A549 (cell line): ENCODE measurements around the gene SMARCD1. TPM values are rescaled to one million over a fixed set of nuclear protein-coding genes. Genes with fewer than 3 reads are reported as not detected.

ENCODE experiments used
- ATAC-seq, 2 experiments: fragments of 200-7000 bp in 1 of 2; fragments of >200 bp in 1 of 2; cut with Nextera tagmentation in 1 of 2; cut with Tn5 transposase in 1 of 2; 3 replicates each; pipeline versions ENCODE4 v1.8.0 to v1.9.1; 2018 to 2020; ENCODE audit warnings: mild to moderate bottlenecking in 1 of 2, moderate library complexity in 1 of 2
- CTCF ChIA-PET: fragments of 300-600 bp; sonication (Branson Sonifier 250); formaldehyde crosslinking; extraction: SDS; loops from one replicate; lab custom pipeline; 2021; ENCODE audit warnings: antibody characterized with exemption, inconsistent platforms; lab: Yijun Ruan, JAX
- POLR2A ChIA-PET: fragments of 350-600 bp; formaldehyde crosslinking; extraction: SDS; loops from one replicate; lab custom pipeline; 2021; ENCODE audit warnings: antibody characterized with exemption, inconsistent platforms; lab: Yijun Ruan, JAX
- DNase-seq, 2 experiments: peaks; one replicate each; pipeline versions ENCODE4 v3.0.0 to v3.0.0-alpha.2; 2011 to 2016; ENCODE audit warnings: low read depth in 1 of 2, low spot score in 1 of 2
- FAIRE-seq: peaks from 2 replicates; lab custom pipeline; 2011; peaks lifted over from hg19 to GRCh38; lab: Jason Lieb, UNC
- H3K27ac ChIP-seq, 2 experiments: fragments of >200 bp; sonication (Bioruptor Twin); formaldehyde crosslinking; 3 replicates each; pipeline ENCODE4 v1.5.1; 2016 to 2017
- H3K4me1 ChIP-seq: fragments of >200 bp; sonication (Bioruptor Twin); formaldehyde crosslinking; 3 replicates; pipeline ENCODE4 v1.6.1; 2016
- H3K4me2 ChIP-seq: fragments of >200 bp; sonication (Bioruptor Twin); formaldehyde crosslinking; 3 replicates; pipeline ENCODE4 v1.6.1; 2016
- H3K4me3 ChIP-seq: fragments of >200 bp; sonication (Bioruptor Twin); formaldehyde crosslinking; 3 replicates; pipeline ENCODE4 v1.5.1; 2016
- H3K9me3 ChIP-seq: fragments of >200 bp; sonication (Bioruptor Twin); formaldehyde crosslinking; 3 replicates; pipeline ENCODE4 v1.6.1; 2016
- ATOH8 ChIP-seq: fragments of 250-450 bp; sonication (Bioruptor Pico); IDR thresholded peaks from 2 replicates; pipeline ENCODE4 v1.5.0; 2020; ENCODE audit warnings: low read depth, mild to moderate bottlenecking, moderate library complexity
- BHLHE40 ChIP-seq: IDR thresholded peaks from 2 replicates; pipeline ENCODE4 v1.6.1; 2012; ENCODE audit warnings: low read depth, low read length, inconsistent platforms
- CHD2 ChIP-seq: fragments of 150-350 bp; IDR thresholded peaks from 2 replicates; pipeline ENCODE4 v1.6.1; 2014; ENCODE audit warnings: low read length; ENCODE audit not compliant: partially characterized antibody
- CHD4 ChIP-seq: fragments of 200-600 bp; sonication (generic); IDR thresholded peaks from 2 replicates; pipeline ENCODE4 v1.6.1; 2016; ENCODE audit warnings: antibody characterized with exemption, mild to moderate bottlenecking, borderline replicate concordance
- EHF ChIP-seq: fragments of 250-450 bp; sonication (Bioruptor Pico); IDR thresholded peaks from 2 replicates; pipeline ENCODE4 v1.5.0; 2020; ENCODE audit warnings: mild to moderate bottlenecking
- EHMT2 ChIP-seq: fragments of 200-600 bp; sonication (generic); IDR thresholded peaks from 2 replicates; pipeline ENCODE4 v1.6.1; 2016; ENCODE audit warnings: antibody characterized with exemption, low read depth, mild to moderate bottlenecking, moderate library complexity
- ESRRA ChIP-seq: fragments of 150-350 bp; IDR thresholded peaks from 2 replicates; pipeline ENCODE4 v1.6.1; 2014; ENCODE audit warnings: mild to moderate bottlenecking, low read length, borderline replicate concordance
- HDAC2 ChIP-seq: fragments of 200-600 bp; sonication (generic); IDR thresholded peaks from 2 replicates; pipeline ENCODE4 v1.6.1; 2016
- JUNB ChIP-seq: fragments of >200 bp; sonication (Bioruptor Twin); formaldehyde crosslinking; IDR thresholded peaks from 2 replicates; pipeline ENCODE4 v1.6.1; 2016
- KDM1A ChIP-seq: fragments of 200-600 bp; sonication (generic); IDR thresholded peaks from 2 replicates; pipeline ENCODE4 v1.6.1; 2016; ENCODE audit warnings: low read depth, mild to moderate bottlenecking
- MAZ ChIP-seq: fragments of 150-350 bp; IDR thresholded peaks from 2 replicates; pipeline ENCODE4 v1.6.1; 2014; ENCODE audit warnings: antibody characterized with exemption, low read depth, low read length, borderline replicate concordance
- MYC ChIP-seq: IDR thresholded peaks from 2 replicates; pipeline ENCODE4 v1.6.1; 2012; ENCODE audit warnings: mild to moderate bottlenecking, inconsistent platforms, low read length, improper control_type of control experiment, borderline replicate concordance
- NFE2L2 ChIP-seq: fragments of 150-350 bp; conservative IDR thresholded peaks from 2 replicates; pipeline ENCODE4 v1.6.1; 2014; ENCODE audit warnings: low read length
- NPAS2 ChIP-seq: fragments of 250-450 bp; sonication (Bioruptor Pico); IDR thresholded peaks from 2 replicates; pipeline ENCODE4 v1.8.0; 2022; ENCODE audit warnings: mild to moderate bottlenecking, moderate library complexity, borderline replicate concordance
- PHF8 ChIP-seq: fragments of 200-600 bp; sonication (generic); IDR thresholded peaks from 2 replicates; pipeline ENCODE4 v1.6.1; 2016; ENCODE audit warnings: low read depth, mild to moderate bottlenecking, antibody characterized with exemption, moderate library complexity, borderline replicate concordance
- POLR2A ChIP-seq: IDR thresholded peaks from 2 replicates; pipeline ENCODE4 v1.6.1; 2012; ENCODE audit warnings: mild to moderate bottlenecking, low read length
- RARB ChIP-seq: fragments of 250-450 bp; sonication (Bioruptor Pico); IDR thresholded peaks from 2 replicates; pipeline ENCODE4 v1.8.0; 2021; ENCODE audit warnings: mild to moderate bottlenecking, moderate library complexity
- REST ChIP-seq: fragments of 200-600 bp; sonication (generic); IDR thresholded peaks from 2 replicates; pipeline ENCODE4 v1.6.1; 2016; ENCODE audit warnings: antibody characterized with exemption, mild to moderate bottlenecking, moderate library complexity
- SMC3 ChIP-seq: fragments of >200 bp; sonication (Bioruptor Twin); formaldehyde crosslinking; IDR thresholded peaks from 3 replicates; pipeline ENCODE4 v1.6.1; 2018; ENCODE audit warnings: inconsistent platforms
- SREBF2 ChIP-seq: fragments of 450-650 bp; IDR thresholded peaks from 2 replicates; pipeline ENCODE4 v1.6.1; 2014; ENCODE audit warnings: mild to moderate bottlenecking, moderate library complexity
- TP53 ChIP-seq: fragments of 250-450 bp; sonication (Bioruptor Pico); IDR thresholded peaks from 2 replicates; pipeline ENCODE4 v1.5.0; 2021; ENCODE audit warnings: mild to moderate bottlenecking, moderate library complexity
- ZC3H11A ChIP-seq: fragments of 450-650 bp; IDR thresholded peaks from 2 replicates; pipeline ENCODE4 v1.6.1; 2014; ENCODE audit warnings: antibody characterized with exemption, mild to moderate bottlenecking
- ZSCAN20 ChIP-seq: fragments of 250-450 bp; sonication (Bioruptor Pico); IDR thresholded peaks from 2 replicates; pipeline ENCODE4 v1.8.0; 2022; ENCODE audit warnings: mild to moderate bottlenecking, moderate library complexity
- WGBS: methylation state at CpG from one replicate; pipeline ENCODE4 v1.1.6; 2017; ENCODE audit errors: missing lambda C conversion rate; 5-methylcytosine and 5-hydroxymethylcytosine counted together
- polyA plus RNA-seq, 4 experiments: library from polyadenylated mRNA; depleted of rRNA in 3 of 4; stranded (reverse); fragments of >200 nt; fragmentation: RNase III in 1 of 4; extraction: RNeasy Plus Mini Kit Qiagen cat#74134 plus additional on column Dnase treatment in 1 of 4; gene quantifications; 2 replicates in 3 of 4; 3 replicates in 1 of 4; pipeline ENCODE4 v1.2.3, GENCODE V29; 2011 to 2017
- TF ChIP-seq, protein P1 (sequence below): IDR thresholded peaks from 2 replicates; pipeline ENCODE4 v1.6.1; 2012; ENCODE audit warnings: low read depth, borderline replicate concordance
- TF ChIP-seq, protein P2 (sequence below): fragments of 150-350 bp; IDR thresholded peaks from 2 replicates; pipeline ENCODE4 v1.6.1; 2014; ENCODE audit warnings: low read depth, mild to moderate bottlenecking, low read length

SMARCD1 gene
- polyA plus RNA-seq, 2 of the 4 experiments (the other 2 are of a cell fraction): 62.5 to 80.7 TPM

GRCh38 chr12:50119387-50119786 lies 34.2 kb downstream of the SMARCD1 start (continued):
- TF ChIP-seq NPAS2 (CRISPR knock-in tag): no peak

GRCh38 chr12:50120521-50120920 lies 35.4 kb downstream of the SMARCD1 start:
- ATAC-seq (no peak), FAIRE-seq (no peak), DNase-seq (no peak)
- ChIA-PET CTCF (interaction anchor here (1.0 to 13.4 kb wide), 4 partner anchors 8 to 154 kb away, joined by 3 to 128 read pairs (median 4); partner anchors contain the start of genes CERS5 and COX14), POLR2A (interaction anchor here (0.9 to 1.9 kb wide), 2 partner anchors 9 to 36 kb away, joined by 3 to 10 read pairs; partner anchors contain the start of genes COX14 and SMARCD1)
- no peak overlapping the region for H3K4me2 ChIP-seq
- WGBS: 85% methylated on average over 3 of the region's 3 CpGs
- H3K9me3 ChIP-seq: no peaks in the 10 kb centered on the region
- no peak overlapping the region for H3K4me3 ChIP-seq
- no peak overlapping the region for H3K27ac ChIP-seq
- H3K4me1 ChIP-seq: no peaks in the 10 kb centered on the region
- TF ChIP-seq TP53 (no peak), SMC3 (no peak), POLR2A (no peak), EHMT2 (no peak), REST (no peak), BHLHE40 (no peak), EHF (CRISPR knock-in tag) (no peak), ZSCAN20 (CRISPR knock-in tag) (no peak), ATOH8 (CRISPR knock-in tag) (no peak), CHD2 (no peak), PHF8 (no peak), JUNB (no peak)
- TF ChIP-seq, protein P1, sequence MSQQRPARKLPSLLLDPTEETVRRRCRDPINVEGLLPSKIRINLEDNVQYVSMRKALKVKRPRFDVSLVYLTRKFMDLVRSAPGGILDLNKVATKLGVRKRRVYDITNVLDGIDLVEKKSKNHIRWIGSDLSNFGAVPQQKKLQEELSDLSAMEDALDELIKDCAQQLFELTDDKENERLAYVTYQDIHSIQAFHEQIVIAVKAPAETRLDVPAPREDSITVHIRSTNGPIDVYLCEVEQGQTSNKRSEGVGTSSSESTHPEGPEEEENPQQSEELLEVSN: no peak

- ATAC-seq (no peak), FAIRE-seq (no peak)
- H3K9me3 ChIP-seq: no peaks in the 10 kb centered on the region
- H3K4me1 ChIP-seq: no peaks in the 10 kb centered on the region
- H3K4me3 ChIP-seq: no peak overlapping the region
- WGBS: 96% methylated on average over 3 of the region's 3 CpGs
- ChIA-PET POLR2A (interaction anchor here (0.9 to 1.9 kb wide), 2 partner anchors 9 to 36 kb away, joined by 3 to 10 read pairs; partner anchors contain the start of genes COX14 and SMARCD1), CTCF (interaction anchor here (1.0 to 13.4 kb wide), 4 partner anchors 9 to 154 kb away, joined by 3 to 128 read pairs (median 4); partner anchors contain the start of genes CERS5 and COX14)
- H3K27ac ChIP-seq: no peak overlapping the region
- TF ChIP-seq NFE2L2: no peak
- TF ChIP-seq SREBF2: no peak
- TF ChIP-seq JUNB: no peak
- TF ChIP-seq HDAC2: no peak
- no peak for TF ChIP-seq MYC
- no peak for TF ChIP-seq ZC3H11A
- no peak for TF ChIP-seq BHLHE40
- no peak for TF ChIP-seq PHF8
- TF ChIP-seq EHF (CRISPR knock-in tag): no peak
- TF ChIP-seq, protein P2, sequence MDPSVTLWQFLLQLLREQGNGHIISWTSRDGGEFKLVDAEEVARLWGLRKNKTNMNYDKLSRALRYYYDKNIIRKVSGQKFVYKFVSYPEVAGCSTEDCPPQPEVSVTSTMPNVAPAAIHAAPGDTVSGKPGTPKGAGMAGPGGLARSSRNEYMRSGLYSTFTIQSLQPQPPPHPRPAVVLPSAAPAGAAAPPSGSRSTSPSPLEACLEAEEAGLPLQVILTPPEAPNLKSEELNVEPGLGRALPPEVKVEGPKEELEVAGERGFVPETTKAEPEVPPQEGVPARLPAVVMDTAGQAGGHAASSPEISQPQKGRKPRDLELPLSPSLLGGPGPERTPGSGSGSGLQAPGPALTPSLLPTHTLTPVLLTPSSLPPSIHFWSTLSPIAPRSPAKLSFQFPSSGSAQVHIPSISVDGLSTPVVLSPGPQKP: no peak
- no peak for TF ChIP-seq RARB (CRISPR knock-in tag)
- TF ChIP-seq TP53: no peak
- no peak for TF ChIP-seq MAZ
- no peak for TF ChIP-seq KDM1A
- no peak for TF ChIP-seq ESRRA
- no peak for TF ChIP-seq CHD4
- TF ChIP-seq, all 56 proteins: peak for 0
- no peak for DNase-seq
- H3K4me2 ChIP-seq: no peak overlapping the region
These were observed 35.8 kb downstream of the SMARCD1 start for GRCh38 chr12:50120953-50121352.
